ENCODE measurements around the gene VAT1L. TPM values are rescaled to one million over a fixed set of nuclear protein-coding genes. Genes with fewer than 3 reads are reported as not detected.

The VAT1L gene
- total and polyA plus RNA-seq, 2 experiments from 2014 or later = 11.0 to 24.4 TPM

GRCh38 chr16:77748421-77749005, 39.9 kb upstream of the VAT1L start:
- Histone ChIP-seq H3K27me3 (ENCODE audit: insufficient read depth) (no peaks in the 10 kb centered on the region), H4K20me1 (replicated peaks; ENCODE audit: insufficient read depth) (no peaks in the 10 kb centered on the region), H3K79me2 (replicated peaks; ENCODE audit: insufficient read depth) (no peaks in the 10 kb centered on the region), H3K36me3 (ENCODE audit: insufficient read depth) (no peaks in the 10 kb centered on the region), H3K4me3 (no peak overlapping the region), H3K27ac (ENCODE audit: low read depth) (no peak overlapping the region), H3K4me2 (no peak overlapping the region), H3K4me1 (ENCODE audit: insufficient read depth) (no peaks in the 10 kb centered on the region), H2AFZ (no peak overlapping the region), H3K9me2 (ENCODE audit: insufficient read depth) (no peaks in the 10 kb centered on the region), H3F3A (replicated peaks; ENCODE audit: low read depth) (no peaks in the 10 kb centered on the region)
- no peaks in the 10 kb centered on the region for H3K4me1 Mint-ChIP-seq
- no peak for TF ChIP-seq EZH2 (IDR thresholded peaks at IDR 0.05; ENCODE audit: low read depth, unreplicated experiment)
- TF ChIP-seq ZNF331 (CRISPR knock-in tag; IDR thresholded peaks at IDR 0.05; ENCODE audit: low read depth) = no peak
- no peak for TF ChIP-seq STAT1 (IDR thresholded peaks at IDR 0.05; ENCODE audit: unreplicated experiment)
- no peak for TF ChIP-seq CTCF (conservative IDR thresholded peaks at IDR 0.05; ENCODE audit: low read depth in 2 of 2)
- no peaks in the 10 kb centered on the region for H3K36me3 Mint-ChIP-seq (ENCODE audit: low read depth)
- no peaks in the 10 kb centered on the region for H3K9me3 Mint-ChIP-seq
- H3K27ac Mint-ChIP-seq = no peak overlapping the region
- no peaks in the 10 kb centered on the region for H3K27me3 Mint-ChIP-seq (ENCODE audit: insufficient read depth, low read depth, poor library complexity)
- no peak overlapping the region for H3K4me3 Mint-ChIP-seq
- no peak for ATAC-seq
- no peak for DNase-seq (ENCODE audit: low spot score)

GRCh38 chr16:77749415-77749814, 38.9 kb upstream of the VAT1L start:
- no peak for TF ChIP-seq JUNB (IDR thresholded peaks at IDR 0.05; ENCODE audit: unreplicated experiment)
- Histone ChIP-seq H4K20me1 (replicated peaks; ENCODE audit: insufficient read depth) (no peaks in the 10 kb centered on the region), H3K4me2 (no peak overlapping the region), H3K79me2 (replicated peaks; ENCODE audit: insufficient read depth) (no peaks in the 10 kb centered on the region), H3K27me3 (ENCODE audit: insufficient read depth) (no peaks in the 10 kb centered on the region), H2AFZ (no peak overlapping the region), H3K4me3 (no peak overlapping the region), H3K4me1 (ENCODE audit: insufficient read depth) (no peaks in the 10 kb centered on the region), H3K36me3 (ENCODE audit: insufficient read depth) (no peaks in the 10 kb centered on the region), H3F3A (replicated peaks; ENCODE audit: low read depth) (no peaks in the 10 kb centered on the region), H3K27ac (ENCODE audit: low read depth) (no peak overlapping the region), H3K9me2 (ENCODE audit: insufficient read depth) (no peaks in the 10 kb centered on the region)
- no peaks in the 10 kb centered on the region for H3K4me1 Mint-ChIP-seq
- no peaks in the 10 kb centered on the region for H3K27me3 Mint-ChIP-seq (ENCODE audit: insufficient read depth, low read depth, poor library complexity)
- DNase-seq (ENCODE audit: low spot score) (no peak), ATAC-seq (no peak)
- H3K4me3 Mint-ChIP-seq = no peak overlapping the region
- no peak overlapping the region for H3K27ac Mint-ChIP-seq
- H3K9me3 Mint-ChIP-seq = no peaks in the 10 kb centered on the region
- no peaks in the 10 kb centered on the region for H3K36me3 Mint-ChIP-seq (ENCODE audit: low read depth)

- no peaks in the 10 kb centered on the region for H3K27me3 Mint-ChIP-seq (ENCODE audit: insufficient read depth, low read depth, poor library complexity)
- Histone ChIP-seq H4K20me1 (replicated peaks; ENCODE audit: insufficient read depth) (no peaks in the 10 kb centered on the region), H3K27me3 (ENCODE audit: insufficient read depth) (no peaks in the 10 kb centered on the region), H3F3A (replicated peaks; ENCODE audit: low read depth) (no peaks in the 10 kb centered on the region), H3K79me2 (replicated peaks; ENCODE audit: insufficient read depth) (no peaks in the 10 kb centered on the region), H3K9me2 (ENCODE audit: insufficient read depth) (no peaks in the 10 kb centered on the region), H3K27ac (ENCODE audit: low read depth) (no peak overlapping the region), H3K4me1 (ENCODE audit: insufficient read depth) (no peaks in the 10 kb centered on the region), H3K4me3 (no peak overlapping the region), H2AFZ (no peak overlapping the region), H3K36me3 (ENCODE audit: insufficient read depth) (no peaks in the 10 kb centered on the region), H3K4me2 (no peak overlapping the region)
- H3K36me3 Mint-ChIP-seq (ENCODE audit: low read depth) = no peaks in the 10 kb centered on the region
- H3K27ac Mint-ChIP-seq = no peak overlapping the region
- no peak for DNase-seq (ENCODE audit: low spot score)
- no peak overlapping the region for H3K4me3 Mint-ChIP-seq
- ATAC-seq = no peak
- peaks cover 3% of the 10 kb centered on the region; the same call in 1 of the 3 replicates for H3K9me3 Mint-ChIP-seq
- H3K4me1 Mint-ChIP-seq = no peaks in the 10 kb centered on the region
- no peak for TF ChIP-seq REST (IDR thresholded peaks at IDR 0.05; ENCODE audit: unreplicated experiment)
- no peak for TF ChIP-seq STAT1 (IDR thresholded peaks at IDR 0.05; ENCODE audit: unreplicated experiment)
- no peak for TF ChIP-seq EZH2 (IDR thresholded peaks at IDR 0.05; ENCODE audit: low read depth, unreplicated experiment)
- no peak for TF ChIP-seq JUNB (IDR thresholded peaks at IDR 0.05; ENCODE audit: unreplicated experiment)
- TF ChIP-seq NANOG (IDR thresholded peaks at IDR 0.05; ENCODE audit: borderline replicate concordance) = no peak
- TF ChIP-seq ETS1 (IDR thresholded peaks at IDR 0.05) = no peak
- TF ChIP-seq POLR2AphosphoS5 (IDR thresholded peaks at IDR 0.05; ENCODE audit: low read depth) = no peak
- TF ChIP-seq EZH2phosphoT487 (IDR thresholded peaks at IDR 0.05; ENCODE audit: unreplicated experiment) = no peak
- TF ChIP-seq ZNF114 (CRISPR knock-in tag; IDR thresholded peaks at IDR 0.05) = no peak
- TF ChIP-seq CREB1 (CRISPR knock-in tag; IDR thresholded peaks at IDR 0.05; ENCODE audit: low read depth) = no peak
- no peak for TF ChIP-seq ZNF331 (CRISPR knock-in tag; IDR thresholded peaks at IDR 0.05; ENCODE audit: low read depth)
Observed at GRCh38 chr16:77758046-77758445, 30.3 kb upstream of the VAT1L start.

Data from GM23338 (cell line).